IPS-18a (cell line): ENCODE data around the gene ATP5F1C.
"Not testable (repeated sequence)": the region's sequence is repeated elsewhere in the genome, so short reads cannot be mapped to it uniquely, and the experiment has no call there.

Source experiments
- H3K27ac ChIP-seq: one replicate; pipeline ENCODE4 v1.5.1; 2013; ENCODE audit warnings: low read length
- H3K27me3 ChIP-seq: one replicate; pipeline ENCODE4 v1.6.1; 2013; ENCODE audit warnings: mild to moderate bottlenecking, low read length; ENCODE audit not compliant: control insufficient read depth, insufficient read depth
- H3K36me3 ChIP-seq: one replicate; pipeline ENCODE4 v1.6.1; 2013; ENCODE audit warnings: low read depth, low read length; ENCODE audit not compliant: control insufficient read depth
- H3K4me1 ChIP-seq: one replicate; pipeline ENCODE4 v1.6.1; 2013; ENCODE audit warnings: low read depth, low read length; ENCODE audit not compliant: control insufficient read depth
- H3K4me3 ChIP-seq: one replicate; pipeline ENCODE4 v1.5.1; 2013; ENCODE audit warnings: low read length
- H3K9ac ChIP-seq: one replicate; pipeline ENCODE4 v1.6.1; 2013; ENCODE audit warnings: mild to moderate bottlenecking, low read length, moderate library complexity
- H3K9me3 ChIP-seq: one replicate; pipeline ENCODE4 v1.6.1; 2013; ENCODE audit warnings: low read depth, low read length; ENCODE audit not compliant: control insufficient read depth

The ATP5F1C gene

DNA sequence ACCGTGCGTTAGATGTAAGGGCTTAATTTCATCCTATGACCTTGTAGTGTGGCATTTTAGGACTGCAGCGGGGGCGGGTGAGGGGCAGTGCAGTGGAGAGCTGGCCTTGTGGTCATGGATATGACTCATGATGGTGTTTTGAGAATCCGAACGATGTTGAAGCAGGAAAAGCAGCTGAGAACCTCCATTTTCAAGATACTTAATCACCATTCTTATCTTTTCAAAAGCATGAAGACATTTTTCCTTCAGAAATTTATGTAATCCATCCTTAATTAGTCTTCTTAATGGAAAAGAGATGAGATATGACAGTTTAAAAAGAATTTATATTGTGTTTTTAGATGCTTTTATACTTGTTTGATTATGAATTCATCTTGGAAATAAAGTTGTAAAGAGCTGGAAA lies 9.6 kb downstream of the ATP5F1C start:
- H3K9me3 ChIP-seq: no peaks in the 10 kb centered on the region
- no peak overlapping the region for H3K9ac ChIP-seq
- peaks cover 49% of the 10 kb centered on the region for H3K36me3 ChIP-seq
- no peak overlapping the region for H3K27ac ChIP-seq
- H3K4me3 ChIP-seq: no peak overlapping the region
- H3K27me3 ChIP-seq: no peaks in the 10 kb centered on the region
- no peaks in the 10 kb centered on the region for H3K4me1 ChIP-seq

DNA sequence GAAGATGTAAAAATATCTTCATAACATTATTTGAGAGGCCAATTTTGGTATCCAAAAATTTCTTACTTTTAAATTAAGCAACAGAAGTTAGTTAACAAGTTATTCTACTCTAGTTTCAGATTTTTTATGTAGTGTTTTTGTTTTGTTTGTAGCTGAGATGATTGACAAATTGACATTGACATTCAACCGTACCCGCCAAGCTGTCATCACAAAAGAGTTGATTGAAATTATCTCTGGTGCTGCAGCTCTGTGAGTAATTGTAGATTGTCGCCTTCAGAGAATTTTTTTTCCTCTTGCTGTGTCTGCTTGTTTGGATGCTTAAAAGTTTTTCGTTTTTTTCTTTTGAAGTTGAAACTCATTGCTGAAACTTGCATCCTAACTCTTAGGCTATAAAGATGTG lies 14.6 kb downstream of the ATP5F1C start:
- Histone ChIP-seq H3K4me1 (no peaks in the 10 kb centered on the region), H3K36me3 (peaks cover 82% of the 10 kb centered on the region), H3K9ac (no peak overlapping the region), H3K27ac (no peak overlapping the region), H3K27me3 (no peaks in the 10 kb centered on the region), H3K4me3 (no peak overlapping the region), H3K9me3 (no peaks in the 10 kb centered on the region)

DNA sequence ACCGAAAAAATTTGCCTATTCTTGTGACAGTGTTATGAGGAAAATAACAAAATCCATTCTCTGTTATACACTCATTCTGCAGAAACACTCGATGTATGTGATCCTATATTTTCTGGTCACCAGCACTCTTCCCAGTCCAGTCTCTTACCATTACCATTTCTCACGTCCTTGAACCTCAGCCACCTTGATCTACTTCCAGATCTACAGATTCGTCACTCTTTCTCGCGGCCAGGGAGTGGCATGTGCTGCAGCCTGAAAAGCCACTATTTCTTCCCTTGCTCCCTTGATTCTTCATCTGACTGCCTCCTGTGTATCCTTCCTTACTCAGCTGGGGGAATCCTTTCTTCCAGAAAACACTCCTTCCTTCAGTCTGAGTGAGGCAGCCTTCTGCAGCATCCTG lies 16.2 kb downstream of the ATP5F1C start:
- H3K4me3 ChIP-seq: no peak overlapping the region
- peaks cover 78% of the 10 kb centered on the region for H3K36me3 ChIP-seq
- no peak overlapping the region for H3K27ac ChIP-seq
- H3K4me1 ChIP-seq: no peaks in the 10 kb centered on the region
- no peaks in the 10 kb centered on the region for H3K9me3 ChIP-seq
- no peak overlapping the region for H3K9ac ChIP-seq
- no peaks in the 10 kb centered on the region for H3K27me3 ChIP-seq

DNA sequence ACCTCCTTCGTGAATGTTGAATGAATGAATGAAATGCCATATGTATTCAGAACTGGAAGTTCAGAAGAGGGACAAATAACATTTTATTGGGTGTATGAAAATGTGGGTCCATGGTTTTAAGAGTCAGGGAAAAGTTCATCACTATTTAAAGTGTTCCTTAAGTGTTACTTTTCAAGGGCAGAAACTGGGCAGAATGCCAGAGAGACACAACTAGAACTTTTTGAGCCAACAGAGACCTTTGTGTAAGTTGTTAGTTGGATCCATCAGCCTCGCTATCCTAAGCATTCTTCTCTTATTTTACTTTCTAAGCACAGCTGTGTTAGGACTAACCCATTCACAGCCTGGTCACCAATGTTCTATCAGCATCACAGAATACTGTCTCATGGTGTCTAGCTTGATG lies 16.8 kb downstream of the ATP5F1C start:
- H3K27ac ChIP-seq: no peak overlapping the region
- no peaks in the 10 kb centered on the region for H3K27me3 ChIP-seq
- no peaks in the 10 kb centered on the region for H3K4me1 ChIP-seq
- H3K9me3 ChIP-seq: no peaks in the 10 kb centered on the region
- no peak overlapping the region for H3K9ac ChIP-seq
- H3K4me3 ChIP-seq: no peak overlapping the region
- H3K36me3 ChIP-seq: peaks cover 72% of the 10 kb centered on the region

DNA sequence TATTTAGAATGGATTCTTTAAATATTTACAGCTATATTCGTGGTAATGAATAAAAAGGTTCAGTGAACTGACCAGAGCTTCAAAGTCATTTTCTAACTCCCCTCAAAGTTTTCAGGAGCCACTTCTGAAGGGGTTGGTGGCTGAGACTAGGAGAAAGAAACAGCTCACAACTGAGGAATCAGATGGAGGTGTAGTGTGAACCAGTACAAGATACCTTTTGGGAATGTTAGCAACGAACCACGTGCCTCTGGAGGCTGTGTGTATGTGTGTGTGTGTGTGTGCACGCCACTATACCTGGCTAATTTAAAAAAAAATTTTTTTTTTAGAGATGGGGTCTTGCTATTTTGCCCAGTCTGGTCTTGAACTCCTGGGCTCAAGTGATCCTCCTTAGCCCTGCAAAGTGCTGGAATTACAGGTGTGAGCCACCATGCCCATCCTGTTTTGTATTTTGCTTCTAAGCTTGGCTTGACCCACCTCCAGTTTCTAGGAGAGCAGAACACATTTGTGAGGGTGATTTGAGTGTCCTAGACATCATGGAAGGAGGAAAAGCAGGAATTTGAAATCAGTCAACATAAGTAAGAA lies 20.8 kb downstream of the ATP5F1C start:
- H3K27ac ChIP-seq: no peak overlapping the region
- no peak overlapping the region for H3K4me3 ChIP-seq
- H3K36me3 ChIP-seq: peaks cover 35% of the 10 kb centered on the region
- no peaks in the 10 kb centered on the region for H3K27me3 ChIP-seq
- no peaks in the 10 kb centered on the region for H3K9me3 ChIP-seq
- H3K9ac ChIP-seq: no peak overlapping the region
- H3K4me1 ChIP-seq: no peaks in the 10 kb centered on the region

DNA sequence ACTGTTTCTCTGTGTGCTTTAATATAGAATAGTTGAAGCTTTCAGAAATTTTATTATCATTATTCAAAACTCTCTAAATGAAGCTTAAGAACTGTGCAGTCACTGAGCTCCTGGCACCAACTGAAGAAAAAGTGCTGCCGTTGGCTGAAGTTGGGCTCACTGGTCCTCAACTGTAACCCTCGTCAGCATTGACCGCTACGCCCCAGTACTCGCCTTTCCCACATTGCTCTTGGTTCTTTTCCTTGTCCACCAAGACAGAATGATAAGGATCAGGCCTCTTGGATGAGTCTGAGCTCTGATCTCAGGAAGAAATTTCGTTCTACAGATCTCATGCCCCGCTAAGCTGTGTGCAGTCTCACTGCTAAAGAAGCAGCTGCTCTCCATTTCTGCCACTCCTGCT lies 22.5 kb downstream of the ATP5F1C start:
- Histone ChIP-seq H3K4me3 (no peak overlapping the region), H3K4me1 (no peaks in the 10 kb centered on the region), H3K36me3 (peaks cover 20% of the 10 kb centered on the region), H3K9ac (no peak overlapping the region), H3K27ac (no peak overlapping the region), H3K9me3 (no peaks in the 10 kb centered on the region), H3K27me3 (no peaks in the 10 kb centered on the region)

DNA sequence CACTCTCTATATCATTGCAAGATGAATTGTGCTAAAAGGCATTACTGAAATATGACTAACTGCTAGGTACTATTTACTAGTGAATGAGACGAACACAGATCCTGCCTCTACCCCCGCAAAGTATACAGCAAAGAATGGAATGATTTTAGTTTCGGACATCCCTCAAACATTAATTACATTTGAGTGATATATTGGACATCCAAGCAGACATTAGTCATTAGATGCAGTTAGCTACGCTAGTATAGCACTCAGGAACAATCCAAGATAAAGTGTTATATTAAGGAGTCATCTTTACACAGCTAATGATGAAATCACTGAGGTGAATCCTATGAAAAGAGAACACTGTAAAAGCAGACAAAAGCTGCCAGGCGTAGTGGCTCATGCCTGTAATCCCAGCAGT lies 23.0 kb downstream of the ATP5F1C start:
- no peak overlapping the region for H3K9ac ChIP-seq
- no peaks in the 10 kb centered on the region for H3K27me3 ChIP-seq
- no peaks in the 10 kb centered on the region for H3K9me3 ChIP-seq
- H3K4me3 ChIP-seq: no peak overlapping the region
- no peaks in the 10 kb centered on the region for H3K4me1 ChIP-seq
- H3K36me3 ChIP-seq: peaks cover 16% of the 10 kb centered on the region
- H3K27ac ChIP-seq: no peak overlapping the region

DNA sequence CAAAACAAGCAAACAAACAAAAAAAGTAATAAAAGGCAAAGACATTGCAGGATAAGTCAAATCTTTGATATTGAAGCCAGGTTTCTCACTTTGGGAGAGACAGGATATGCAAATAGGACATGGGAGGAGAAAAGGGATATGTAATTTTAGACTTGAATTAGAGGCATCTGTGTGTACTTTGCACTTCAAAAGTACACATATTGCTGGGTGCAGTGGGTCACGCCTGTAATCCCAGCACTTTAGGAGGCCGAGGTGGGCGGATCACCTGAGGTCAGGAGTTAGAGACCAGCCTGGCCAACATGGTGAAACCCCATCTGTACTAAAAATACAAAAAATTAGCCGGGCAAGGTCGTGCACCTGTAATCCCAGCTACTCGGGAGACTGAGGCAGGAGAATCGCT lies 23.8 kb downstream of the ATP5F1C start:
- not testable (repeated sequence) for H3K4me1 ChIP-seq, H3K4me3 ChIP-seq, H3K27ac ChIP-seq, H3K9me3 ChIP-seq, H3K9ac ChIP-seq, H3K27me3 ChIP-seq
- peaks cover 14% of the 10 kb centered on the region for H3K36me3 ChIP-seq

DNA sequence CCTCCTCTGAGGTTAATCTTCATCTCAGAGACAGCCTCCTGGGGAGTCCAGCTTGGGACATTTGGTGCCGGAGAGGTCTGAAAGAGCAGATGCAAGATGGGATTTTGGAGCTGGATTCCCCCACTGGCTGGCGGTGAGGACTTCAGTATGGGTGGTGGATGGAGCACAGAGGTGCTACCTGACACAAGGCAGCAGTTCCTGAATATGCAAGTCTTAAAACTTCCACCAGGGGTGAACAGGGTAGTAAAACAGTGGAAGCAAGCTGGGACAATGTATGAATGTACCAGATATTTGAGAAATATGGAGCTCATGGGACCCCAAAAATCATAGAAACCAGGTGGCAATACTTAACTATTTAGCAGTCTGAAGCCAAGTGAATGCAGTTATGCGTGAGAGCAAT lies 25.5 kb downstream of the ATP5F1C start:
- Histone ChIP-seq H3K4me3 (no peak overlapping the region), H3K4me1 (no peaks in the 10 kb centered on the region), H3K27ac (no peak overlapping the region), H3K9me3 (no peaks in the 10 kb centered on the region), H3K27me3 (peaks cover 5% of the 10 kb centered on the region), H3K9ac (no peak overlapping the region), H3K36me3 (no peaks in the 10 kb centered on the region)

DNA sequence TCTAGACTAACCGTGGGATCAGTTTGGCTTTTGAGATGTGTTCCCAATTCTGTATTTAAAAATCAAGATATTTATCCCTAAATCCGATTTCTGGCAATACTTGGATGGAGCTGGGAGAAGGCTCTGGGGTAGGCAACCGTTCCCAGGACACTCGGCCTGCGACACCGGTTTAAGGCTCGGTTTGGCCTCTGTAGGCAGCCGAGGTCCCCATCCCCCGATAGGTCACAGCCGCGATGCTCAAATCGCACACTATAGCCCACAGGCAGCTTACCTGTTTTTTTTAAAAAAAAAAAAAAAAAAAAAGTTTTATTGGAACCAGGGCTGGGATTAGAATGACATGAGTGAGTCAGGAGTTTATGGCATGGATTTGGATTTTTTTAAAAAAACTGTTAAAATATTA lies 29.6 kb downstream of the ATP5F1C start:
- H3K36me3 ChIP-seq: no peaks in the 10 kb centered on the region
- H3K4me3 ChIP-seq: peak overlapping the region; percentile 98
- no peaks in the 10 kb centered on the region for H3K9me3 ChIP-seq
- H3K9ac ChIP-seq: peak overlapping the region; percentile 73
- no peak overlapping the region for H3K27ac ChIP-seq
- peaks cover 5% of the 10 kb centered on the region for H3K27me3 ChIP-seq
- no peaks in the 10 kb centered on the region for H3K4me1 ChIP-seq

DNA sequence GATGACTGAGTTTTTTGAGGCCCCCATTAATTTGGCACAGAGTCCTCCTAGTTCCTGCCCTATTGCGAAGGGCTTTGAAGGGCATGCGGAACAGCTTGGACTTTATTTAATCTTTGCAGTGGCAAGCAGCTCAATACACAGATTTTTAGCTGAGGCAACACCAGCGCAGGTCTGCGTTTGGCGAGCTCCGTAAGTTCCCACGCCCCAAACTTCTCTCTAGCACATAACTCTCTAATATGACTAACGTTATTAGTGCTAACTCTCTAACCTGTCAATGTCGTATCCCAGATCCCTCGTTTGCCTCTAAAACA lies 30.0 kb downstream of the ATP5F1C start:
- Histone ChIP-seq H3K4me1 (no peaks in the 10 kb centered on the region), H3K27ac (no peak overlapping the region), H3K9me3 (no peaks in the 10 kb centered on the region), H3K9ac (peak overlapping the region; percentile 73), H3K36me3 (no peaks in the 10 kb centered on the region), H3K27me3 (peaks cover 5% of the 10 kb centered on the region), H3K4me3 (peak overlapping the region; percentile 98)

DNA sequence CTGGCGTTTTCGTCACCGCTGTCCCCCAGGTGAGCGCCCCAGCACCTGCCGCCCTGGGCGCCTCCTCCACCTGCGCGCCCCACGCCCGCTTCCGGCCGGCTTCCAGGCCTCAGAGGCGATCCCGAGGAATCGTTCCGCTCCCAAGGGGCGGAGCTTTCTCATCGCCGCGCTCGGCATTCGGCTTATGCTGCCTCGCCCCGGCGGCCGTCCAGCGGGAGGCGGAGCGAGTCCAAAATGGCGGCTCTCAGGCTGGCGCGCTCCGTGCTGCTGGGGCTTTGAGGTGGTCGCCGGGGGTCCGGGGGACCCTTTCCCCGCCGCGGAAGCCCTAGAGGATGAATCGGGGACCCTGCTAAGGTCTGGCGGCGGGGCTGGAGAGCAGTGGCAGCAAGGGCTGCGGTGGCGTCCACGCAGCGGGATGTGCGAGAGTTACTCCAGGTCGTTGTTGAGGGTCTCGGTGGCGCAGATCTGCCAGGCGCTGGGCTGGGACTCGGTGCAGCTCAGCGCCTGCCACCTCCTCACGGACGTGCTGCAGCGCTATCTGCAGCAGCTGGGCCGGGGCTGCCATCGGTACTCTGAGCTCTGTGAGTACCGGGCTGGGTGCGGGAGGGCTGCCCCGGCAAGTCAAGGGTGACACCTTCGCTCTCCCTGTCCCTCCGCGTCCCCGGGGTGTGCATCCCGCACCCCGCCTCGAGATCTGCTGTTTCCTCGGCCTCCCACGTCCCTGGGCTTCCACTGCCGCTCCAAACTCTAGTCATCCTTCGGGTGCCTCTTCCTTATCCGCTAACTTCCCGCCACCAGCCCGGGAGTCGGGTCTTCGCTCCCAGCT lies 30.5 kb downstream of the ATP5F1C start, which contains the start of gene TAF3:
TSS of gene TAF3 (plus strand) at position 211 of the 826 bp plus-strand sequence. CDS start at position 416, 205 bp downstream.
- peak within 1 kb of the TSS; percentile 98 for H3K4me3 ChIP-seq
- H3K4me1 ChIP-seq: no peaks in the 10 kb centered on the region
- H3K9me3 ChIP-seq: no peaks in the 10 kb centered on the region
- peak within 1 kb of the TSS; percentile 73 for H3K9ac ChIP-seq
- H3K27me3 ChIP-seq: peaks cover 5% of the 10 kb centered on the region
- no peaks in the 10 kb centered on the region for H3K36me3 ChIP-seq
- H3K27ac ChIP-seq: no peak within 1 kb of the TSS
